GM10266 (cell line): ENCODE measurements around the gene IMPACT.

Source experiments
- DNase-seq: peaks from one replicate; pipeline ENCODE4 v3.0.0; 2012; ENCODE audit errors: extremely low spot score
- TF ChIP-seq, protein P1 (sequence below): IDR thresholded peaks from 2 replicates; pipeline ENCODE4 v1.5.1; 2012; ENCODE audit warnings: mild to moderate bottlenecking, low read depth; ENCODE audit not compliant: control insufficient read depth, insufficient read depth; ENCODE audit errors: missing control alignments

IMPACT gene

GRCh38 chr18:24488824-24489493, 62.5 kb downstream of the IMPACT start:
- TF ChIP-seq, protein P1, sequence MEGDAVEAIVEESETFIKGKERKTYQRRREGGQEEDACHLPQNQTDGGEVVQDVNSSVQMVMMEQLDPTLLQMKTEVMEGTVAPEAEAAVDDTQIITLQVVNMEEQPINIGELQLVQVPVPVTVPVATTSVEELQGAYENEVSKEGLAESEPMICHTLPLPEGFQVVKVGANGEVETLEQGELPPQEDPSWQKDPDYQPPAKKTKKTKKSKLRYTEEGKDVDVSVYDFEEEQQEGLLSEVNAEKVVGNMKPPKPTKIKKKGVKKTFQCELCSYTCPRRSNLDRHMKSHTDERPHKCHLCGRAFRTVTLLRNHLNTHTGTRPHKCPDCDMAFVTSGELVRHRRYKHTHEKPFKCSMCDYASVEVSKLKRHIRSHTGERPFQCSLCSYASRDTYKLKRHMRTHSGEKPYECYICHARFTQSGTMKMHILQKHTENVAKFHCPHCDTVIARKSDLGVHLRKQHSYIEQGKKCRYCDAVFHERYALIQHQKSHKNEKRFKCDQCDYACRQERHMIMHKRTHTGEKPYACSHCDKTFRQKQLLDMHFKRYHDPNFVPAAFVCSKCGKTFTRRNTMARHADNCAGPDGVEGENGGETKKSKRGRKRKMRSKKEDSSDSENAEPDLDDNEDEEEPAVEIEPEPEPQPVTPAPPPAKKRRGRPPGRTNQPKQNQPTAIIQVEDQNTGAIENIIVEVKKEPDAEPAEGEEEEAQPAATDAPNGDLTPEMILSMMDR, result peak; percentile 70
- DNase-seq, result peak; percentile 47

DNA sequence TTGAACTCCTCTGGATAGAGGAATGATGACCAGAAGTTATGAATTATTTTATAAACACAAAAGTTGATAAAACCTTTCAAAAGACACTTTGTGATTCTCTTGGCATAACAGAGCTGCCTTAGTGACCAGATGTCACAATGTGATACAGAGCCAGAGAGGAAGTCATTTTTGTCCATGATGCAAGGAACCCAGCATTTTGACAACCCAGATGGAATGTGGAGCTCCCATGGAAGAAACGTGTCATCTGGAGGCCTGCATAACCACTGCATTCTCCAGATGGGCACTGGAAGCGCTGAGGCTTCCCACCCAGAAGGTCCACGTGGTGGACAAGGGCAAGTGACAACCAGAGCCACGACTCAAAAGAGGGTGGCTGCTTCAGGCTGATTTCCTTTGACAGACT, 64.1 kb downstream of the IMPACT start:
- TF ChIP-seq, protein P1, result no peak
- DNase-seq, result no peak

- TF ChIP-seq, protein P1, result no peak
- peak; percentile 22 for DNase-seq
Observed at GRCh38 chr18:24491927-24492834, 65.7 kb downstream of the IMPACT start.

DNA sequence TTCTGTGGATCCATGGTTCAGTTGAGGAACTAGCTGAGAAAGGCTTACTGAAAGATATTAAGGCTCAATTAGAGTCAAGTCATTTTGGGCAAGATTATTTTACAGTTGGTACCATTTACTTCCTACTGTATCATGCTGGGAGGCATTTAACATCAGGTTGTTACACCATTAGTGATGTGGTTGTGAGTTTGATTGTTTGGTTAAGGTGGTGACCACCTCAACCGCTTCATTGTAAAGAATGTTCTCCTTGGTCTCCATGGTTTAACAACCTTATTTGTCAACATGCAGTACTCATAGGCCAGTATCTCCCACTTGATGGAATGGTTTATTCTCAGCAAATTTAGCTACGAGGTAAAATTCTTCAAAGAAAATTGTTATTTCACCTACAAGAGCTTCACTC, 68.1 kb downstream of the IMPACT start:
- no peak for DNase-seq
- TF ChIP-seq, protein P1, result no peak

DNA sequence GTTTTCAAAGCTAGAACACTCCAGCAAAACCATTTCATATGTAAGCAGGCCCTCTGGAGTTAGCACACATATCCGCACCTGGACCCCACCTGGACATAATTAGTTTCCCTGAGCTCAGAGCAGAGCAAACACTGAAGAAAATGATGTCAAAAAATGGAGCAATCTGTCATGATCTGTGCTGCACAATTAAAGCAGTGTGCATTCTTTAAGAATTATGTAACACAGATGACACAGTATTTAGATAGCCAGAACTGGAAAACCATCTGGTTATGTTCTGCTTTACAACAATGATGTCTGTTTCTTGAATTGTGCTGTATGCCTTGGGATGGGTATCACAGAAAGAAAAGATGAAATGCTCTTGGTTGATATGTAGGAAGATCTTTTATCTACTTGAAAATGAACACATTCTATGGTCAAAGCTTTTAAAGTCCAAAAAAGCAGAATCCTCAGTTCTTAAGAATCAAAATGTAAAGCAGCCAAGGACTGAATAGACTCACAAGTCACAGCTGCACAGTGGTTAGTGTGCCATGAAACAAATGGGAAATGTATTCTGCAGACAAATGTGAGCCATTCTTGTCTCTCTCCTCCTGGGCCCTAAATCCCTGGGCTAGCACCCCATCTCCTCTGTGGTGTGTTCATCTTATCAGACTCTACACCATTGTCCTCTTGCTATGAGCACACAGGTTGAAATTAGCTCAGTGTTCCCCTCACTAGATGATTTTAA, 70.7 kb downstream of the IMPACT start:
- TF ChIP-seq, protein P1, result no peak
- DNase-seq, result no peak

GRCh38 chr18:24499814-24500213, 73.3 kb downstream of the IMPACT start:
- DNase-seq, result no peak
- TF ChIP-seq, protein P1, result no peak
